Ascending aorta (tissue), 2 donors: ENCODE data around the gene GLRX2. TPM values are rescaled to one million over a fixed set of nuclear protein-coding genes. Genes with fewer than 3 reads are reported as not detected.

Experiments
- DNase-seq, 2 donors: peaks; one replicate each; pipeline ENCODE4 v3.0.0-alpha.2; 2019; ENCODE audit warnings: low spot score in 2 of 2
- H3K27ac ChIP-seq, 2 donors: fragments of 200-600 bp; sonication (generic); one replicate each; pipeline ENCODE4 v1.5.1; 2016 to 2017; ENCODE audit warnings: mild to moderate bottlenecking in 1 of 2
- H3K27me3 ChIP-seq: fragments of 200-600 bp; sonication (generic); one replicate; pipeline ENCODE4 v1.5.1; 2017
- H3K36me3 ChIP-seq, 2 donors: fragments of 200-600 bp; sonication (generic); one replicate each; pipeline ENCODE4 v1.5.1; 2016
- H3K4me1 ChIP-seq, 2 donors: fragments of 200-600 bp; sonication (generic); one replicate each; pipeline ENCODE4 v1.5.1; 2016 to 2017; ENCODE audit warnings: mild to moderate bottlenecking in 1 of 2
- H3K4me3 ChIP-seq, 2 donors: fragments of 200-600 bp; sonication (generic); one replicate each; pipeline ENCODE4 v1.5.1; 2016 to 2017; ENCODE audit warnings: mild to moderate bottlenecking in 1 of 2
- H3K9me3 ChIP-seq, 2 donors: fragments of 200-600 bp; sonication (generic); one replicate each; pipeline ENCODE4 v1.5.1; 2016
- CTCF ChIP-seq, 3 experiments: fragments of 200-600 bp in 2 of 3; fragments of 450-650 bp in 1 of 3; sonication (generic) in 2 of 3; IDR thresholded peaks; one replicate each; pipeline ENCODE4 v1.5.1; 2016 to 2019; ENCODE audit warnings: antibody characterized with exemption in 3 of 3, mild to moderate bottlenecking in 1 of 3, moderate library complexity in 1 of 3
- intact Hi-C: fragments of 100-400 bp; cut with DNase I; formaldehyde crosslinking; loops from one replicate; pipeline ENCODE4 v1.15.1; 2023
- total RNA-seq: library from RNA; depleted of rRNA; stranded (reverse); fragments of >200 nt; gene quantifications from one replicate; pipeline ENCODE4 v1.1.0, GENCODE V29; 2016

Gene GLRX2
- total RNA-seq, 1 donor from 2014 or later = 2.8 TPM

DNA sequence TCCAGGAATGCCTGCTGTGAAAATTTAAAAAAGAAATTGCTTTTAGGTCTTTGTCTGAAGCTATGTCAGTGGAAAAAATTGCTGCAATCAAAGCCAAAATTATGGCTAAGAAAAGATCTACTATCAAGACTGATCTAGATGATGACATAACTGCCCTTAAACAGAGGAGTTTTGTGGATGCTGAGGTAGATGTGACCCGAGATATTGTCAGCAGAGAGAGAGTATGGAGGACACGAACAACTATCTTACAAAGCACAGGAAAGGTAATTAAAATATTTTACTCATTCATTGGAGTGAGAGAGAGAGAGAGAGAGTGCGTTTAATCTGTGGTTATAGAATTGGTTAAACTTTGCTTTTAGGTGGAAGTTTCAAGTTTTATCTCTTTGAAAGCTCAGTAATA is 36.6 kb upstream of the GLRX2 start:
- H3K27me3 ChIP-seq = no peaks in the 10 kb centered on the region
- intact Hi-C loops = no loop called here
- H3K9me3 ChIP-seq = no peaks in the 10 kb centered on the region
- peaks cover 0 to 4% of the 10 kb centered on the region in 2 donors for H3K4me1 ChIP-seq
- no peak for TF ChIP-seq CTCF (IDR thresholded peaks at IDR 0.05)
- no peak overlapping the region for H3K4me3 ChIP-seq
- peaks cover 12 to 47% of the 10 kb centered on the region in 2 donors for H3K36me3 ChIP-seq
- H3K27ac ChIP-seq = no peak overlapping the region
- no peak for DNase-seq

- H3K27ac ChIP-seq = no peak overlapping the region
- H3K4me3 ChIP-seq = no peak overlapping the region
- H3K36me3 ChIP-seq = peaks cover 20 to 49% of the 10 kb centered on the region in 2 donors
- intact Hi-C loops = no loop called here
- no peaks in the 10 kb centered on the region for H3K9me3 ChIP-seq
- TF ChIP-seq CTCF (IDR thresholded peaks at IDR 0.05) = no peak
- peaks cover 0 to 4% of the 10 kb centered on the region in 2 donors for H3K4me1 ChIP-seq
- no peaks in the 10 kb centered on the region for H3K27me3 ChIP-seq
- no peak for DNase-seq
Measured at GRCh38 chr1:193140254-193140653, 35.0 kb upstream of the GLRX2 start.

GRCh38 chr1:193131266-193131860 is 26.1 kb upstream of the GLRX2 start:
- no peak overlapping the region for H3K4me3 ChIP-seq

DNA sequence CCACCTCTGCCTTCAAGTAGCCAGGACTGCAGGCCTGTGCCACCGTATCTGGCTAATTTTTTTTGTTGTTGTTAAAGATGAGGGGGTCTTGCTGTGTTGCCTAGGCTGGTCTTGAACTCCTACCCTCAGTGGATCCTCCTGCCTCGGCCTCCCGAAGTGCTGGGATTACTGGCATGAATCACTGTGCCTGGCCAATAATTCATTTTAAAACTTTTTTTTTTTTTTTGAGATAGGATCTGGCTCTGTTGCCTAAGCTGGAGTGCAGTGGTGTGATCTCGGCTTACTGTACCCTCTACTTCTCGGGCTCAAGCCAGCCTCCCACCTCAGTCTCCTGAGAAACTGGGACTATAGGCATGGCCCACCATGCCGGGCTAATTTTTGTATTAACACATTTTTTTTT is 20.2 kb upstream of the GLRX2 start:
- no peak for TF ChIP-seq CTCF (IDR thresholded peaks at IDR 0.05)
- Histone ChIP-seq H3K9me3 (no peaks in the 10 kb centered on the region), H3K4me3 (no peak overlapping the region), H3K4me1 (peaks cover 5 to 15% of the 10 kb centered on the region in 2 donors), H3K36me3 (peaks cover 12 to 25% of the 10 kb centered on the region in 2 donors), H3K27ac (no peak overlapping the region), H3K27me3 (no peaks in the 10 kb centered on the region)
- DNase-seq = no peak
- intact Hi-C loops = no loop called here

More at GRCh38 chr1:193131266-193131860, 26.1 kb upstream of the GLRX2 start:
- intact Hi-C loops = no loop called here
- Histone ChIP-seq H3K27me3 (no peaks in the 10 kb centered on the region), H3K36me3 (peaks cover 34 to 48% of the 10 kb centered on the region in 2 donors), H3K4me1 (no peaks in the 10 kb centered on the region), H3K27ac (no peak overlapping the region), H3K9me3 (no peaks in the 10 kb centered on the region)
- DNase-seq = no peak
- no peak for TF ChIP-seq CTCF (IDR thresholded peaks at IDR 0.05)

DNA sequence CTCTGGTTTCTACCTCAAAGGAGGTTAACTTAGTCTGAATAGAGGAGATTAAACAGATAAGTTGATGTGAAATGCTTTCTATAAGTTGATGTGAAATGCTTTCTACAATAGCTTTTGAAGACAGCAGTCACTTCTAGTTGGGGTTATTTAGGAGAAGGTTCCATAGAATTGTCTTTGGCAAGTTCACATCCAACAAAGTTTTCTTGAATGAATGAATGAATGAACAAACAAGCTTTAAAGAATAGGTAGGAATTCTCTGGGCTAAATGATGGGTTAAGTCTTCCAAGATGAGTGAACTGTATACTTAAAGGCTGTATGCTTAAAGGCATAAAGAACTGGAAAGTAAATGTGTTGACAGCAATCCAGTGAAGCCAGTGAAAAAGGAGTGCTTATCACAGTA is 18.5 kb upstream of the GLRX2 start:
- Histone ChIP-seq H3K9me3 (no peaks in the 10 kb centered on the region), H3K4me1 (peaks cover 5 to 15% of the 10 kb centered on the region in 2 donors), H3K27me3 (no peaks in the 10 kb centered on the region), H3K4me3 (peak overlapping the region; percentile 70 to 78), H3K27ac (no peak overlapping the region), H3K36me3 (peaks cover 8 to 16% of the 10 kb centered on the region in 2 donors)
- DNase-seq = no peak
- no peak for TF ChIP-seq CTCF (IDR thresholded peaks at IDR 0.05)
- intact Hi-C loops = loop anchor here (5.0 kb wide), 3 partner anchors 296 to 646 kb away; partner anchors contain the start of gene RGS2
